Measurements from ENCODE around the gene SARNP.
A peak's percentile ranks its signal among the peaks of the same experiment; 100 is the strongest.
"Not testable (repeated sequence)": the region's sequence is repeated elsewhere in the genome, so short reads cannot be mapped to it uniquely, and the experiment has no call there.

SARNP gene

DNA sequence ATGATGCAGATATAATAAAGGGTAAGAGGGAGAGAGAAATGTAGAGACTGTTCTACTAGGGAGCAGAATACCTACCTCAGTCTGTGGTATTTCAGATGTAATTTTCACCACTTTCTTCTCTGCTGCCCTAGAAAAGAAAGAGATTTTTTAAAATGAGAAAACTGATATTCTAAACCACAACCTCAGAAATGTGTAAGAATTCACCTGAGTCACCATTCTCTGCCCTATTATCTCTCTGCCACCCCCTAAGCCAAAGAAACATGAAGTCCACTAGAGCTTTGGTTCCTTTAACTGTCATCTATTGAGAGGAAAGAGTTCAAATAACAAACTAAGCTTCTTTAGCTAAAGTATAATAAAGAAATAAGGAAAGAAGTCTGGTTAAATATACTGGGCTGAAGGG lies 21.6 kb downstream of the SARNP start:
- DNase-seq (ENCODE audit: low spot score) = no peak

DNA sequence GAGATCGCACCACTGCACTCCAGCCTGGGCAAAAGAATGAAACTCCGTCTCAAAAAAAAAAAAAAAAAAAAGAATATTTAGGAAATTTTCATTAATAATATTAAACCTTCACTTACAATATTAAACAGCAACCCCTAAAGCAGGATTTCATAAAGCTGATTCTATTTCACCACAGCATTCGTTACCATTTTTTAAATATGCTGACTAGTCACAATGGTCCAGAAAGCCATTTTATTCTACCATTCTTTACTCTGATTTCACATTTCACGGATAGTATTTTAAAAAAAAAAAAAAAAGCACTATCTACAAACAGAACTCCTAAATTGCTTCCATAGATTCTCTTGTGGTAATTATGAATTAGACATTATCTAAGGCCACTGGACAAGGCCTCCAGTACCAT lies 27.6 kb downstream of the SARNP start:
- no peak for DNase-seq (ENCODE audit: low spot score)

DNA sequence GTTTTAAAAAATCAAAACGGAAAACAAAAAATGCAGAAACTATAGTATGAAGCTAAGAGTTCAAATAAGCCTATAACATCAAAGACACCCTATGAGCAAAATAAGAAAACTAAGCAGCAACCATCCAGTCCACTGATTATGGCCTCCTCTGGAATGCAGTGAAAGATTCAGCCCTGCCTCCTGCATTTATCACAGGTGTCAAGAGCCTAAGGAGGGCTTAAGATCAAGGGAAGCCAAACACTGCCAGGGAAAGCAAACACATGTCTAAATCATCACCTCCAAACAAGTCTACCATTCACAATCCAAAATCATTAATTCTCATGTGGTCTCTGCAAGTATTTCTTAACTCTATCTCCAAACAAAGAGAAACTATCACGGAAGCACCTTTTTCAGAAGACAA lies 28.4 kb downstream of the SARNP start:
- no peak for DNase-seq (ENCODE audit: low spot score)

DNA sequence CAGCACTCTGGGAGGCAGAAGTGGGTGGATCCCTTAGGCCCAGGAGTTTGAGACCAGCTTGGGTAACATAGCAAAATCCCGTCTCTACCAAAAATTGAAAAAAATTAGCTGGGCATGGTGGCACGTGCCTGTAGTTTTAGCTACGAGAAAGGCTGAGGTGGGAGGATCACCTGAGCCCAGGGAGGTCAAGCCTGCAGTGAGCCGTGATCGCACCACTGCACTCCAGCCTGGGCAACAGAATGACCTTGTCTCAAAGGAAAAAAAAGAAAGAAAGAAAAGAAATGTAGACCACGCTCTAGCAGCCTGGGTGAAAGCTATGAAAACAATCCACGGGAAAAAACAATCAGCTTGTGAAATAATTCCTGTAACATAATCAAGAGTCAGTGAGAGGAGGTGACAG lies 29.0 kb downstream of the SARNP start:
- DNase-seq (ENCODE audit: low spot score) = no peak

DNA sequence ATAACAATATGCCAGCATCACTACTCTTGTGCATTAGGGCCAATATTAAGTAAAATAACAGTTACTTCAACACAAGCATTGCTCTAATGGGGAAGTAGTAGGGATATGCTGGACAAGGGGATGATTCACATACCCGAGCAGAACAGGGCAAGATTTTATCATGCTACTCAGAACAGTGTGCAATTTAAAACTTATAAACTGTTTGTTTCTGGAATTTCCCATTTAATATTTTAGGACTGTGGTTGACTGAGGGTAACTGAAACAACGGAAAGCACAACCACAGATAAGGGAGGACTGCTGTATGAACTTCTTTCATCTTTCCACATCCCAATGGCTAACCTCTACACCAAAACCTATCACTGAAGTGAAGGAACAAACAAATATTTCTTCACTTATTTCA lies 36.8 kb downstream of the SARNP start:
- DNase-seq (ENCODE audit: low spot score) = no peak

DNA sequence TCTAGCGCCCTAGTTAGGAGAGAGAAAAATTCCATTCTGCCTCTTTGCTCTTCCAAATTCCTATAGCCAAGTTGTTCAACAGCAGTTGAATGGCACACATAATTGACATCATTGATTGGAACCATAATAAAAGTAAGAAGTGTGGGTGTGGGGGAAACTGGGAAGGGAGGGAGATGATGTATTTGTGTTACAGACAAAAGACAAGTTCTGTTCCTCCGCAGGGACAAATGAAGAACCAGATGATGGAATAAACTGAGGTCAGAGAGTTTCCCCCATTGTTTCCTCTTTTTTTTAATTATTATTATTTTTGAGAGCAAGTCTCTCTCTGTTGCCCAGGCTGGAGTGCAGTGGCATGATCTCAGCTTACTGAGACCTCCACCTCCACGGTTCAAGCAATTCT lies 39.7 kb downstream of the SARNP start:
- no peak for DNase-seq (ENCODE audit: low spot score)

DNA sequence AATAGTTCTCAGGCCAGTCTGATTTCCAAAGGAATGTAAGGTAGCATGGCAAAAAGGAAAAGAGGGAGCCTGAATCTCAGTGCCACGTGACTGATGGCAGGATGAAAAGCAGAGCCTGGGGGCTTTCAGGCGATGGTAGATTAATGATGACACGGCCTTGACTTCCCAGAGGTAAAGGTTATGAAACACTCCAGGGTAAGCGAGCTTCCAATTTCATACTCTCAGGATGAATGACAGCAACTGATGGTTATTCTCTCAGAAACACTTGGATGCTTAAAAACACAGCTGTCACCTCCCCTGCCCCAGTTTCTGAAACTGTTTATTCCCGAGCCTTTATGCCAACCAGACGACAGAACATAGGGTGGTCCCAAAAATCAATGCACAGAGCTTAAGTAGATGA lies 45.8 kb downstream of the SARNP start:
- DNase-seq (ENCODE audit: low spot score) = no peak

DNA sequence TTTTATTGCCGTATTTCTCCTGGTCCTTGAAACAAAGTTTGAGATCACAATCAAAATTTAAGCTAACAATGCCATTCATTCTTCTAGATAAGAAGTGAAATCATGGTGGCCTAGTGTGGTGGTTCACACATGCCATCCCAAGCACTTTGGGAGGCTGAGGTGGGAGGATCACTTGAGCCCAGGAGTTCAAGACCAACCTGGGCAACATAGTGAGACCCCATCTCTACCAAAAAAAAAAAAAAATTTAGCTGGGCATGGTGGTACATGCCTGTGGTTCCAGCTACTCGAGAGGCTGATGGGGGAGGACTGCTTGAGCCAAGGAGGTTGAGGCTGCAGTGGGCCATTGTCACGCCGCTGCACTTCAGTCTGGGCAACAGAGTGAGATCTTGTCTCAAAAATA lies 50.4 kb downstream of the SARNP start:
- DNase-seq (ENCODE audit: low spot score) = no peak

DNA sequence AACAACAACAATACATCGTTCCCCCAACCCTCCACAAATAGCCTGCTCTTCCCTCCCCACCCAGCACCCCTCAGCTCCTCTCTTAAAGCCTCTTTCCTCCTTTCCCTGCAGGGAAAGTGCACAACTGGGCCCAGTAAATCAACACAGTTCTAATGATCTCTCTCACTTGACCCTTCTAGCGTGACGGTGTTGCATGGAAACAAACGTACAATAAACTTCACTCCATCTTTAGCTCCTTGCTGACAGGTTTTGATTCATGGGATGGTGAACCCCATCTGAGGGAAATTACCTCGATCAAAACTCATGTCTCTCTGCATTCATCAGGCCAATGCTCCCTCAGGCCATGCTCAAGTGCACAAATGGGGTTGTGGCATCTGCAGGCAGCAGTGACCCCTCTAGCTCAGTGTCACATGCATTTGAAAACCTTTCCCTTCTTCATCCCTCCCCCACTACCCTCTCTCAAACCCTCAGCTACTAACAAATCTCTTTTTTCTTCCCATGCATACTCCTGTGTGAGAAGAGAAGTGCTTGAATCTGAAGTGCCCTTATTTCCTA lies 51.7 kb downstream of the SARNP start:
- DNase-seq (ENCODE audit: low spot score) = no peak

DNA sequence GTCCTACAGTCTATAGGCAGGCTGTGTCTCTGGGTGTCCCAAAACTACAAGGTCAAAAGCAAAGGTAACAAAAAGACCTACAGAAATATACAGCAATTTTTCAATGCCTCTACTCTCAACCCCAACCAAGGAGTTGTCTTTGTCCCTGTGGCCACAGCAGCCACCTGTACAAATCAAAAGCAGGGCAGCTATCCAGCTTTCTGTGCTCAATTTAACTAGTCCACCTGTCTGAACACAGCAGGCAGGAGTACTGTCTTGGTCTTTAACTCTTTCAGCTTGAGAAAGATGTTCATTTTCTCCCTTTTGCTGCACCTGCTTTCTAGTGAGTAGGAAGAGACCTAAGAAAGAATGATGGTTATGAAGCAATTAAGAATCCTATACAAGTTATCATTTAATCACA lies 54.9 kb downstream of the SARNP start:
- DNase-seq (ENCODE audit: low spot score) = peak; percentile 93

DNA sequence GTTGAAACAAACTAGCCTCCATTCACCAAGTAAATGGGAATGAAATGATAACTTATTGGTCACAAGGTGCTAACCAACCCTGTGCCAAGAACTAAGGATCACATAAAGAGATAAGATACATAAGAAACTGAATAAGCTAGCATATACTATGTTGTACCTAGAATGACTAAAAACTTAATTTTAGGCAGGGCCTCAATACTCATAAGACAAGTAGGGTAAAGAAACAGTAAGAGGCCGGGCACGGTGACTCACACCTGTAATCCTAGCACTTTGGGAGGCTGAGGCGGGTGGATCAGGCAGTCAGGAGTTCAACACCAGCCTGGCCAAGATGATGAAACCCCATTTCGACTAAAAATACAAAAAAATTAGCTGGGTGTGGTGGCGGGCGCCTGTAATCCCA lies 56.9 kb downstream of the SARNP start:
- no peak for DNase-seq (ENCODE audit: low spot score)

DNA sequence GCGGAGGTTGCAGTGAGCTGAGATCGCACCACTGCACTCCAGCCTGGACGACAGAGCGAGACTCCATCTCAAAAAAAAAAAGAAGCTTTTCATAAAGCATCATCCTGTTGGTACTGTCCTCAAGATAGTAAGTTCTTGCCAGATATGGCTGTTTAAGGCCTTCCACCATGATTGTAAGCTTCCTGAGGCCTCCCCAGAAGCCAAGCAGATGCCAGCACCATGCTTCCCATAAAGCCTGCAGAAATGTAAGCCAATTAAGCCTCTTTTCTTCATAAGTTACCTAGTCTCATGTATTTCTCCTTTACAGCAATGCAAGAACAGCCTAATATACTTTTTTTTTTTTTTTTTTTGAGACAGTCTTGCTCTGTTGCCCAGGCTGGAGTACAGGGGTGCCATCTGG lies 58.9 kb downstream of the SARNP start:
- DNase-seq (ENCODE audit: low spot score) = not testable (repeated sequence)

DNA sequence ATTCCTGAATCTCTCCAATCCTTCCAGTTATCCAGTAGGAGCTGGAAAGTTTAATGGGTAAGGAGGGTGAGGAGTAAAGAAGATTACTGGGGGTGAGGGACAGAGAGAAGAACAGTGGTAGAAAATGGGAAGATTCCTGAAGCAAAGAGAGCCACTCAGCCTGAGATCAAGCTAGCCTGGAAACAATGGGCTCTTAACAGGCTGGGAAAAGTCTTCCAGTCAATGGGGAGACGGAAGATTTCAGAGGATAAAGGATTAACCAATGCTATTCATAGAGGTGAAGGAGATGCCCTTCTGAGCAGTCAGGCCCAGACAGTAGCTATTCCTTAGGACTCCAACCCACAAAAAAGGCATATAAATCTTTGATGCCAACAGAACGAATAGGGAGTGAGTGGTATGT lies 59.8 kb downstream of the SARNP start:
- no peak for DNase-seq (ENCODE audit: low spot score)

DNA sequence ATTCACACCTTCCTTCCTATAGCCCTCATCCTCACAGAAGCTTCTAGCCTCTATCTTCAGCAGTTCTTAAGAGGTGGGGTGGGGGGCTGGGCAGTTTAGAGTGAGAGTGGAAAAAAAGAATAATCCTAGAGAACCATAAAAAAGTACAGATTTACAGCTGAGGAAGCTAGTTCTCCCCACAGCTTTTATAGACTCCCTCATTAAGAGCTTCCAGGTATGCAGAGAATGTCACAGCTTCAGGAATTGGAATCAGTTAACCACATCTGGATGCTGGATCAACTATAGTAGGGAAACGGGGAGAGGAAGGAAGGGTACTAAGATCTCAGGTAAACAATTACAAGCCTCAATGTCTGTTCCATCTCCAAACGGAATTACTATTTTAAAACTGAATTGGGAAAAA lies 62.3 kb downstream of the SARNP start:
- DNase-seq (ENCODE audit: low spot score) = no peak

DNA sequence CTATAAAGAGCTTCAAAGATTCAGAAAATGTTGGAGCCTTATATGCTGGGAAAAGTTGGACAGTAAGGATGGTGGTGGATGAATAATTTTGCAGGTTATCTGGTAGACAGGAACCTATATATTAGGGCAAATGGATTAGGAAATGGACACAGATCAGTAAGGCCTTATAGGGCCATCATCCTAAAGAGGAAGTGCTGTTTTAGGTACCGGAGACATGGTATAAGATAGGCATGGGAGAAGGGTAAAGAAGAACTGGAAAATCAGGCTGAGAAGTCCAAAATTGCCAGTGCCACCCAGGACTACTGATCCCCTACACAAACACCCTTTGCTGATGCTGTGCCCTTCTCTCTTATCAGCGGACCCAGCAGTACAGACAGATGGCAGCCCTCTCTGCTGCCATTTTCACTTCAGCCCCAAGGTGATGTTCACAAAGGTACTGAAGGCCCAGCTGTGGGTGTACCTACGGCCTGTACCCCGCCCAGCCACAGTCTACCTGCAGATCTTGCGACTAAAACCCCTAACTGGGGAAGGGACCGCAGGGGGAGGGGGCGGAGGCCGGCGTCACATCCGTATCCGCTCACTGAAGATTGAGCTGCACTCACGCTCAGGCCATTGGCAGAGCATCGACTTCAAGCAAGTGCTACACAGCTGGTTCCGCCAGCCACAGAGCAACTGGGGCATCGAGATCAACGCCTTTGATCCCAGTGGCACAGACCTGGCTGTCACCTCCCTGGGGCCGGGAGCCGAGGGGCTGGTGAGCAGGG lies 69.1 kb downstream of the SARNP start:
- DNase-seq (ENCODE audit: low spot score) = no peak

DNA sequence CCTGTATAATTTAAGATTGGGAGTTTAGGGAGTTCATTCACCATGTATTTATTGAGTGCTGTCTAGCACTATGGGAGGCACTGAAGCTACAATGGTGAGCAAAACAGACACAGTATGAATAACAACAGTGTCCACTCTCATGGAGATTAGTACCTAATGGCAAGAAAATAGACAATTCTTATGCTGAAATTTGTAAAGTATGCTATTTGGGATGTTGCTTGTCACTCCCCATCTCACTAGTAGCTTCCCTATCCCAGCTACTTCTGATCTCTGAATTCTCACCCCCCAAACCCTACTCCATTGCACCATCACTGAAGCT lies 70.7 kb downstream of the SARNP start:
- DNase-seq (ENCODE audit: low spot score) = no peak

DNA sequence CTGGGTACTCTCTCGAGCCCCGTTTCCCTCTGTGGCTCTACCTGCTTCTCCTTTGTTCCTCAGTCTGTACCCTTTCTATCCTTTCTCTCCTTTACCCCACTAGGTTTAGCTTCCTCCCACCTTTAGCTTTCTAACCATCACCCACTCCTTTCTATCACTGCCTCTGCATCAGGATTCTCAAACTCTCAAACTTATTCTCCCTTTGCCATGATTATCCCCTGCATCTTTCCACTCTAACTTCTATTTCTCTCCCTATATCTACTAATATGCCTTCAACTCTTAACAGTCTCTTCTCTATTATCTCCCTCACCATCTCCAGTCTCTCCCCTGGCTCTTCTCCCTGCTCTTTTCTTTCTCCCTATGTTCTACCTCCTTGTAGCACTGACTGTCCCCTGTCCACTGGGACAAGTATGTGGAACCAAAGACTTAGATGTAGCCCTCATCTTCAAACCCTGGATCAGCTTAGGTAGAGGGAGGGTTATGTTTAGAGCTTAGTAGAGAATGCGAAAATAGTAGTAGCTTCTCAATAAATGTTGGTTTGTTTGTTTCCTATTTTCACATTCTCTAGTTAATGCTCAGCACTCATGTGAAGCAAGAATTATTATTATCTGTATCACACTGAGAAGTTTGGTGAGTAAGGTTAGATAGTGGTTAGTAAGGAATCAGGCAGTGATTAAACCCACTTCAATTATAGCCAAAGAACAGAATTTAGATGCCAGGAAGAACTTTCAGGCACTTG lies 71.2 kb downstream of the SARNP start:
- DNase-seq (ENCODE audit: low spot score) = no peak

DNA sequence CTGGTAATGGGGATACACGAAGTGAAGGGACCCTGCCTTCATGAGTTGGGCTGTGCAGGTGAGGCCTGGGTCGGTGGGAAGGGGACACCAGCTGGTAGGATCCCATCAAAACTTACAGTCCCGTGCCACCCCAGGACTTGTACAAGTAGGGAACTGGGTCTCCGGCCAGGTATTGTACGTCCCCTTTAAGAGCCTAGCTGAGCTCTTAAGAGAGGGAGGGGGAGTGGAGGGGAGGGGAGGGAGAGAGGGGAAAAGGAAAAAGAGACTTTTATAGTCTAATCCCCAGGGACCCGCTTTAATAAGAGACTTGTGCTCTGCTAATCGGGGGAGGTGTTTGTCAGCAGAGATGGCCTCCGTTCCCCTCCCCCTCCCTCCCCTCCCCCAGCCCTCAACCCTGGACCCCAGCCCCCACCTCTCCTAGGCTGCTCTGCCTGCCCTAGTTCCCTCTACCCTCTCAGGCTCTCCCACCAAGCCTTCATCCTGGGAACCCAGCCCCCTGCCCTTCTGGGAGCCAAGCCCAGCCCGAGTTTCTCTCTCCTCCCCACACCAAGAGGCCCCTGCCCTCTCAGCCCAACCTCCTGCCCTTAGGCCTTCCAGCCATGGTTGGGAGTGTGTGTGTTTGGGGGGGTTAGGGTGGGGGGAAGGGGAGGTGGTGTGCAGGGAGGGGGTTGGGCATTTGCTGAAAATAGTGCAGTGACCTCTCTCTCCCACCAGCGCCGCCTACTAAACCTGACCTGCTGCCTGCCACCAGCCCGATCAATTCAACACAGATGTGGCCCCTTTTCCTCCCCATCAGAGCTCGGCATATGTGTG lies 72.0 kb downstream of the SARNP start:
- peak; percentile 76 for DNase-seq (ENCODE audit: low spot score)

DNA sequence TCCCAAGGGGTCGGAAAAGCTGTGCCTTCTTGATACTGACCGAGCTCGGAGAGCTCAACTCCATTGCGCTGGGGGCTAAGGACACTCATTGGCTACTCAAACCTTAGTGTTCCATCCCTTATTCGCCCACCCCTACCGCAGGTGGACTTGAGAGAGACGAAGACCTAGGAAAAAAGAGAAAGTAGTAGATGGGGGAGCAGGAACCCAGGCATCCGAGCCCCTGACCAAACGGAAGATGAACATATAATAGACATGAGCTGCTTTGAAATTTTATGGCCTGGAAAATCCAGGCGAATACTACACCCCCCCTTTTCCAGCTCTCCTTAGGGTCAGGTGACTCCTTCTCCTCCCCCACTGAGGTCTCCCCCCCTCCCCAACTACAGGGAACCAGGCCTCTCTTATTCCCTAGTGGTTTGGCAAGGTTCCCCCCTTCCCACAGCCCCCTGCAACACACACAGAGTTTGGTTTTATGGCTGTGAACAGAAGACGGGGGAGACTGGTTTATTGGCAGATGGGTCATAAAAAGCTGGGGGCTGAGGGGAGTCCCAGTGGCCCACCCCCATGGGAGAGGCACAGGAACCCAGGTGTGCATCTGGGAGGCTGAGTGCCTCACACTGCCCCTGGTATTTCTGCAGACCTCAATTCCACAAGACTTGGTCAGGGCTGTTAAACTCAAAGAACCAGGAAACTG lies 73.0 kb downstream of the SARNP start:
- no peak for DNase-seq (ENCODE audit: low spot score)

DNA sequence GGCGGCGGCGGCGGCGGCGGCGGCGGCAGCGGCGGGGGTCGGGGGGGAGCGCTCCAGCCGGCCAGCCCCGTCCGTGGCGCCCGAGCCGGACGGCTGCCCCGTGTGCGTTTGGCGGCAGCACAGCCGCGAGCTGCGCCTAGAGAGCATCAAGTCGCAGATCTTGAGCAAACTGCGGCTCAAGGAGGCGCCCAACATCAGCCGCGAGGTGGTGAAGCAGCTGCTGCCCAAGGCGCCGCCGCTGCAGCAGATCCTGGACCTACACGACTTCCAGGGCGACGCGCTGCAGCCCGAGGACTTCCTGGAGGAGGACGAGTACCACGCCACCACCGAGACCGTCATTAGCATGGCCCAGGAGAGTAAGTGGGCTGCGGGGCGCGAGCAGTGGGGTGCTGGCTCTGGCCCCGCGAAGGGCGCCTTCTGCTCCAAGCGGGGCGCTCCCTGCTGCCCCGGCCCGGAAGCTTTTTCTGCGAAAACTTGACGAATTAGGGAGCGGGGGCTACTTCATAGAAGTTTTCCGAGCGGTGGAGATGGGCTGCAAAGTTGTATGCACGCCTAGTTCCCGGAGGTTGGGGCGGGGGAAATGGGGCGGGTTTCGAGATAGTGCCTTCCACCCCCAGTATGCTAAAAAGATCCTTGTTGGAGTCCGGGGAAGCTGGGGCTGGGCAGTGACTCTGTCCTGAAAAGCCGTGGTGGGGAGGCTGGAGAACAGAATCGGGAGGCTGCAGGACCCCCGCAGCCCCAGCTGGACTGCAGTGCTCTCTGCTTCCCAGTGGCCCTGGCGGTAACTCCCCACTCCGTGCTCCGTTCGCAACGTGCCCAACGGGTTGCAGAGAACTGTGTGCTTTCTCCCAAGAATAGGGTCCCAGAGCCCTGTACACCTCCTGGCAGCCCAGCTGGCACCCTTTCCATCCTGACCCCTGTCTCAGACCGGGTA lies 73.9 kb downstream of the SARNP start:
- DNase-seq (ENCODE audit: low spot score) = peak; percentile 52

Measured in cerebellar cortex (tissue), 1 donor.